Ectodermal cell (in vitro differentiated cells): ENCODE data around the gene PARP4. TPM values are rescaled to one million over a fixed set of nuclear protein-coding genes. Genes with fewer than 3 reads are reported as not detected.
"Not testable (repeated sequence)": the region's sequence is repeated elsewhere in the genome, so short reads cannot be mapped to it uniquely, and the experiment has no call there.

Experiments
- H3K27ac ChIP-seq: 2 replicates; pipeline ENCODE4 v1.7.0; 2013; ENCODE audit warnings: mild to moderate bottlenecking, low read depth, low read length; ENCODE audit not compliant: insufficient read depth, poor library complexity, severe bottlenecking
- H3K27me3 ChIP-seq: 2 replicates; pipeline ENCODE4 v1.7.0; 2013; ENCODE audit warnings: mild to moderate bottlenecking, low read length; ENCODE audit not compliant: insufficient read depth, control insufficient read depth, poor library complexity, severe bottlenecking
- H3K36me3 ChIP-seq: one replicate; pipeline ENCODE4 v1.7.0; 2013; ENCODE audit warnings: low read length; ENCODE audit not compliant: control insufficient read depth, insufficient read depth
- H3K4me1 ChIP-seq: one replicate; pipeline ENCODE4 v1.7.0; 2013; ENCODE audit warnings: low read length; ENCODE audit not compliant: control insufficient read depth, insufficient read depth
- H3K4me3 ChIP-seq: 2 replicates; pipeline ENCODE4 v1.7.0; 2013; ENCODE audit warnings: low read depth, low read length, control low read depth; ENCODE audit not compliant: insufficient read depth
- H3K9me3 ChIP-seq: 2 replicates; pipeline ENCODE4 v1.7.0; 2013; ENCODE audit warnings: mild to moderate bottlenecking, low read length, moderate library complexity; ENCODE audit not compliant: control insufficient read depth
- WGBS, 2 experiments: methylation state at CpG; one replicate each; pipeline ENCODE4 v1.1.7; 2013; ENCODE audit warnings: missing lambda C conversion rate in 2 of 2; 5-methylcytosine and 5-hydroxymethylcytosine counted together
- polyA plus RNA-seq, 4 experiments: library from polyadenylated mRNA; stranded (reverse); fragments of 50-300 nt; gene quantifications; one replicate each; pipeline ENCODE4 v1.2.3, GENCODE V29; 2013

Gene PARP4
- 39.9 TPM for polyA plus RNA-seq (2013, experiment 1 of 4)
- polyA plus RNA-seq (2013, experiment 2 of 4) = 43.4 TPM
- polyA plus RNA-seq (2013, experiment 3 of 4) = 35.6 TPM
- 40.4 TPM for polyA plus RNA-seq (2013, experiment 4 of 4)

- Histone ChIP-seq H3K36me3 (no peaks in the 10 kb centered on the region), H3K9me3 (no peaks in the 10 kb centered on the region), H3K27ac (peak within 1 kb of the TSS; percentile 19), H3K4me1 (peaks cover 8% of the 10 kb centered on the region), H3K27me3 (no peaks in the 10 kb centered on the region), H3K4me3 (peak within 1 kb of the TSS; percentile 64)
- WGBS, 2 experiments = 0 to 1% methylated on average over 63 of the region's 63 CpGs
Measured at GRCh38 chr13:24512197-24512907, at the start of gene PARP4. Gene PARP4, minus strand, starts transcription at chr13:24512778. Its CDS starts 9,002 bp downstream, at chr13:24503776.

- H3K4me1 ChIP-seq, H3K27ac ChIP-seq, H3K9me3 ChIP-seq, H3K4me3 ChIP-seq, H3K36me3 ChIP-seq, H3K27me3 ChIP-seq: not testable (repeated sequence)
- WGBS, 2 experiments = 96% methylated on average over 34 of the region's 34 CpGs
Measured at GRCh38 chr13:24560579-24561187, 48.1 kb upstream of the PARP4 start.

- not testable (repeated sequence) for H3K9me3 ChIP-seq, H3K36me3 ChIP-seq, H3K4me1 ChIP-seq, H3K27me3 ChIP-seq, H3K27ac ChIP-seq, H3K4me3 ChIP-seq
- WGBS, 2 experiments = 92 to 94% methylated on average over 11 to 15 of the region's 15 CpGs
Measured at GRCh38 chr13:24559431-24560218, 47.0 kb upstream of the PARP4 start.

GRCh38 chr13:24557081-24557480 is 44.5 kb upstream of the PARP4 start:
- Histone ChIP-seq H3K9me3 (no peaks in the 10 kb centered on the region), H3K27ac (no peak overlapping the region), H3K4me3 (no peak overlapping the region), H3K4me1 (no peaks in the 10 kb centered on the region), H3K27me3 (no peaks in the 10 kb centered on the region), H3K36me3 (no peaks in the 10 kb centered on the region)
- WGBS, 2 experiments = 93 to 98% methylated on average over 5 of the region's 5 CpGs

GRCh38 chr13:24553892-24554291 is 41.3 kb upstream of the PARP4 start:
- H3K27ac ChIP-seq, H3K4me3 ChIP-seq, H3K36me3 ChIP-seq, H3K9me3 ChIP-seq, H3K27me3 ChIP-seq, H3K4me1 ChIP-seq: not testable (repeated sequence)
- WGBS, 2 experiments = 94 to 96% methylated on average over 5 of the region's 5 CpGs

- not testable (repeated sequence) for H3K4me1 ChIP-seq, H3K9me3 ChIP-seq, H3K27ac ChIP-seq, H3K36me3 ChIP-seq
- 13 to 15% methylated on average over 64 to 70 of the region's 73 CpGs for WGBS, 2 experiments
- H3K27me3 ChIP-seq = peaks cover 32% of the 10 kb centered on the region
- peak overlapping the region; percentile 22 for H3K4me3 ChIP-seq
Measured at GRCh38 chr13:24541476-24542352, 29.1 kb upstream of the PARP4 start.

GRCh38 chr13:24541127-24541475 is 28.5 kb upstream of the PARP4 start:
- no peaks in the 10 kb centered on the region for H3K4me1 ChIP-seq
- H3K27ac ChIP-seq = no peak overlapping the region
- no peaks in the 10 kb centered on the region for H3K9me3 ChIP-seq
- no peaks in the 10 kb centered on the region for H3K36me3 ChIP-seq
- H3K4me3 ChIP-seq = peak overlapping the region; percentile 22
- 48% methylated on average over 11 of the region's 11 CpGs for WGBS, 2 experiments
- H3K27me3 ChIP-seq = peaks cover 32% of the 10 kb centered on the region

- no peak overlapping the region for H3K4me3 ChIP-seq
- 80 to 84% methylated on average over 32 of the region's 32 CpGs for WGBS, 2 experiments
Measured at GRCh38 chr13:24540236-24541126, 27.9 kb upstream of the PARP4 start.

GRCh38 chr13:24539500-24540165 is 27.1 kb upstream of the PARP4 start:
- H3K4me3 ChIP-seq = no peak overlapping the region
- no peaks in the 10 kb centered on the region for H3K36me3 ChIP-seq
- H3K27me3 ChIP-seq = peaks cover 32% of the 10 kb centered on the region
- H3K27ac ChIP-seq = no peak overlapping the region
- H3K9me3 ChIP-seq = no peaks in the 10 kb centered on the region
- no peaks in the 10 kb centered on the region for H3K4me1 ChIP-seq
- 94 to 95% methylated on average over 11 of the region's 11 CpGs for WGBS, 2 experiments

More at GRCh38 chr13:24540236-24541126, 27.9 kb upstream of the PARP4 start:
- H3K36me3 ChIP-seq = no peaks in the 10 kb centered on the region
- H3K27ac ChIP-seq = no peak overlapping the region
- H3K4me1 ChIP-seq = no peaks in the 10 kb centered on the region
- no peaks in the 10 kb centered on the region for H3K9me3 ChIP-seq
- H3K27me3 ChIP-seq = peaks cover 32% of the 10 kb centered on the region
